Liver (tissue), 9 donors: ENCODE results near the gene MADCAM1. TPM values are rescaled to one million over a fixed set of nuclear protein-coding genes. Genes with fewer than 3 reads are reported as not detected.
A peak's percentile ranks its signal among the peaks of the same experiment; 100 is the strongest.

ENCODE experiments used
- DNase-seq: peaks from one replicate; pipeline ENCODE4 v3.0.0-alpha.2; 2017; ENCODE audit warnings: low spot score
- H3K27ac ChIP-seq, 2 donors: one replicate each; pipeline ENCODE4 v1.7.0; 2013; ENCODE audit warnings: inconsistent platforms in 2 of 2, low read length in 2 of 2, control low read depth in 1 of 2, low read depth in 1 of 2, mild to moderate bottlenecking in 1 of 2
- H3K27me3 ChIP-seq, 4 donors: one replicate each; pipeline versions ENCODE4 v1.6.1 to v1.7.0; 2013; ENCODE audit warnings: low read length in 3 of 4, inconsistent platforms in 1 of 4, mild to moderate bottlenecking in 1 of 4, moderate library complexity in 1 of 4; ENCODE audit not compliant: control insufficient read depth in 4 of 4, insufficient read depth in 4 of 4
- H3K36me3 ChIP-seq, 4 donors: one replicate each; pipeline versions ENCODE4 v1.6.1 to v1.7.0; 2013; ENCODE audit warnings: low read length in 3 of 4, mild to moderate bottlenecking in 3 of 4, low read depth in 1 of 4, moderate library complexity in 1 of 4; ENCODE audit not compliant: control insufficient read depth in 4 of 4, insufficient read depth in 3 of 4
- H3K4me1 ChIP-seq, 4 donors: one replicate each; pipeline versions ENCODE4 v1.6.1 to v1.7.0; 2013; ENCODE audit warnings: low read length in 3 of 4, mild to moderate bottlenecking in 3 of 4, moderate library complexity in 1 of 4; ENCODE audit not compliant: control insufficient read depth in 4 of 4, insufficient read depth in 4 of 4
- H3K4me3 ChIP-seq, 3 donors: one replicate each; pipeline versions ENCODE4 v1.6.1 to v1.7.0; 2013; ENCODE audit warnings: low read length in 3 of 3, control low read depth in 1 of 3, low read depth in 1 of 3, mild to moderate bottlenecking in 1 of 3
- H3K9ac ChIP-seq, 2 donors: one replicate each; pipeline ENCODE4 v1.7.0; 2013; ENCODE audit warnings: low read length in 2 of 2, mild to moderate bottlenecking in 2 of 2, moderate library complexity in 2 of 2, control low read depth in 1 of 2, low read depth in 1 of 2
- H3K9me3 ChIP-seq, 4 donors: one replicate each; pipeline versions ENCODE4 v1.6.1 to v1.7.0; 2013; ENCODE audit warnings: low read length in 3 of 4; ENCODE audit not compliant: control insufficient read depth in 4 of 4
- ATF3 ChIP-seq: IDR thresholded peaks from 2 replicates; pipeline ENCODE4 v1.6.1; 2016; ENCODE audit warnings: antibody characterized with exemption
- CTCF ChIP-seq: fragments of 150-350 bp; IDR thresholded peaks from 2 replicates; pipeline ENCODE4 v1.5.1; 2017; ENCODE audit warnings: improper control_type of control experiment, low read depth, low read length; ENCODE audit not compliant: missing input control
- GABPA ChIP-seq, 2 donors: IDR thresholded peaks in 1 of 2; conservative IDR thresholded peaks in 1 of 2; 2 replicates each; pipeline ENCODE4 v1.6.1; 2016; ENCODE audit warnings: antibody characterized with exemption in 2 of 2, mild to moderate bottlenecking in 1 of 2, moderate library complexity in 1 of 2
- HNF4G ChIP-seq: IDR thresholded peaks from 2 replicates; pipeline ENCODE4 v1.6.1; 2016; ENCODE audit warnings: antibody characterized with exemption
- JUND ChIP-seq, 2 donors: IDR thresholded peaks; 2 replicates each; pipeline ENCODE4 v1.6.1; 2016; ENCODE audit warnings: antibody characterized with exemption in 2 of 2
- MAX ChIP-seq: IDR thresholded peaks from 2 replicates; pipeline ENCODE4 v1.6.1; 2016; ENCODE audit warnings: antibody characterized with exemption
- NR2F2 ChIP-seq: IDR thresholded peaks from 2 replicates; pipeline ENCODE4 v1.6.1; 2016; ENCODE audit warnings: antibody characterized with exemption
- RAD21 ChIP-seq, 2 donors: IDR thresholded peaks; 2 replicates each; pipeline ENCODE4 v1.6.1; 2016; ENCODE audit warnings: antibody characterized with exemption in 2 of 2, mild to moderate bottlenecking in 2 of 2
- REST ChIP-seq: IDR thresholded peaks from 2 replicates; pipeline ENCODE4 v1.6.1; 2016; ENCODE audit warnings: antibody characterized with exemption, mild to moderate bottlenecking
- RXRA ChIP-seq, 2 donors: IDR thresholded peaks; 2 replicates each; pipeline ENCODE4 v1.6.1; 2017 to 2018; ENCODE audit warnings: antibody characterized with exemption in 2 of 2, mild to moderate bottlenecking in 1 of 2
- ZBTB33 ChIP-seq: IDR thresholded peaks from 2 replicates; pipeline ENCODE4 v1.6.1; 2016; ENCODE audit warnings: antibody characterized with exemption
- WGBS: extraction: QIAGEN DNeasy Blood & Tissue Kit; methylation state at CpG from one replicate; pipeline ENCODE4 v1.1.7; 2013; 5-methylcytosine and 5-hydroxymethylcytosine counted together
- polyA plus RNA-seq, 2 donors: library from polyadenylated mRNA; stranded (reverse) in 1 of 2; unstranded in 1 of 2; fragments of 200-250 nt in 1 of 2; fragments of >200 nt in 1 of 2; fragmentation: Nextera tagmentation in 1 of 2; extraction: Ambion mirVana in 1 of 2; gene quantifications; one replicate each; pipeline versions ENCODE4 v1.2.1 to v1.2.3, GENCODE V29; 2013 to 2015
- total RNA-seq, 2 donors: library from RNA; depleted of rRNA; stranded (reverse); fragments of >200 nt; gene quantifications; one replicate each; pipeline ENCODE4 v1.2.3, GENCODE V29; 2014
- donor health status: healthy.
- donor health status: healthy.
- donor health status: healthy.
- donor health status: healthy.
- donor health status: healthy.

The MADCAM1 gene
- total and polyA plus RNA-seq, 4 donors = 0.17 to 0.32 (median 0.24) TPM

- H3K9ac ChIP-seq = peak overlapping the region; percentile 85 to 86
- H3K27me3 ChIP-seq = no peaks in the 10 kb centered on the region
- DNase-seq = peak; percentile 69
- peak overlapping the region; percentile 81 to 83 (median 83) for H3K4me3 ChIP-seq
- no peaks in the 10 kb centered on the region for H3K9me3 ChIP-seq
- H3K27ac ChIP-seq = peak overlapping the region; percentile 83 to 95
- peaks cover 15 to 37% (median 22%) of the 10 kb centered on the region in 4 donors for H3K4me1 ChIP-seq
- 1% methylated on average over 47 of the region's 47 CpGs for WGBS
- peaks cover 0 to 13% (median 6%) of the 10 kb centered on the region in 4 donors for H3K36me3 ChIP-seq
- peak; percentile 91 for TF ChIP-seq NR2F2
- TF ChIP-seq RAD21 (IDR thresholded peaks at IDR 0.05) = peak; percentile 51 to 70
- TF ChIP-seq CTCF = peak; percentile 32
- TF ChIP-seq ZBTB33 = no peak
- no peak for TF ChIP-seq JUND (IDR thresholded peaks at IDR 0.05)
- TF ChIP-seq HNF4G = no peak
- peak; percentile 61 to 65 for TF ChIP-seq RXRA (IDR thresholded peaks at IDR 0.05)
- TF ChIP-seq MAX = peak; percentile 22
- TF ChIP-seq REST = no peak
- TF ChIP-seq ATF3 = no peak
- peak in 1 of 2 donors; percentile 28 for TF ChIP-seq GABPA (IDR thresholded peaks at IDR 0.05 in 1 of 2, conservative IDR thresholded peaks at IDR 0.05 in 1 of 2)
Observed at GRCh38 chr19:532561-533363, 36.5 kb downstream of the MADCAM1 start.
